GM21723 (cell line): ENCODE results near the gene RASSF1.
"Not testable (repeated sequence)": the region's sequence is repeated elsewhere in the genome, so short reads cannot be mapped to it uniquely, and the experiment has no call there.

ENCODE experiments used
- ATAC-seq: cut with Tn5 transposase; IDR thresholded peaks from one replicate; pipeline ENCODE4 v1.9.1; 2021; ENCODE audit warnings: mild to moderate bottlenecking, moderate library complexity; ENCODE audit not compliant: unreplicated experiment

The RASSF1 gene

GRCh38 chr3:50324351-50325112 lies 16.1 kb downstream of the RASSF1 start:
- no peak for ATAC-seq

GRCh38 chr3:50323614-50324199 lies 16.9 kb downstream of the RASSF1 start:
- ATAC-seq = no peak

GRCh38 chr3:50323092-50323600 lies 17.5 kb downstream of the RASSF1 start:
- ATAC-seq = no peak

- ATAC-seq = no peak
Measured at GRCh38 chr3:50322386-50323091, 18.1 kb downstream of the RASSF1 start, which contains the start of gene HYAL2. TSS of gene HYAL2 (minus strand) at chr3:50322745. CDS start at chr3:50320489, 2,256 bp downstream.

GRCh38 chr3:50322115-50322385 lies 18.6 kb downstream of the RASSF1 start:
- no peak for ATAC-seq

- ATAC-seq = peak; percentile 82
Measured at GRCh38 chr3:50321336-50322114, 19.1 kb downstream of the RASSF1 start.

GRCh38 chr3:50320853-50321335 lies 19.7 kb downstream of the RASSF1 start:
- ATAC-seq = peak; percentile 50

GRCh38 chr3:50319894-50320625 lies 20.6 kb downstream of the RASSF1 start:
- ATAC-seq = no peak

GRCh38 chr3:50319181-50319893 lies 21.3 kb downstream of the RASSF1 start:
- ATAC-seq = no peak

GRCh38 chr3:50318615-50319014 lies 22.0 kb downstream of the RASSF1 start:
- no peak for ATAC-seq

GRCh38 chr3:50318163-50318562 lies 22.5 kb downstream of the RASSF1 start:
- ATAC-seq = no peak

- ATAC-seq = no peak
Measured at GRCh38 chr3:50317300-50317699, 23.3 kb downstream of the RASSF1 start.

- no peak for ATAC-seq
Measured at GRCh38 chr3:50316657-50317242, 23.9 kb downstream of the RASSF1 start.

- no peak for ATAC-seq
Measured at GRCh38 chr3:50314816-50315215, 25.8 kb downstream of the RASSF1 start.

- no peak for ATAC-seq
Measured at GRCh38 chr3:50314342-50314741, 26.3 kb downstream of the RASSF1 start.

GRCh38 chr3:50312041-50312440 lies 28.6 kb downstream of the RASSF1 start:
- ATAC-seq = not testable (repeated sequence)

GRCh38 chr3:50304601-50305000 lies 36.0 kb downstream of the RASSF1 start:
- ATAC-seq = no peak

- ATAC-seq = no peak
Measured at GRCh38 chr3:50303013-50303815, 37.4 kb downstream of the RASSF1 start, which contains the start of gene HYAL1. TSS of gene HYAL1 (minus strand) at chr3:50303574. CDS start at chr3:50302956, 618 bp downstream.
